Small intestine (tissue), 7 donors: ENCODE measurements around the gene CYP4F3. TPM values are rescaled to one million over a fixed set of nuclear protein-coding genes. Genes with fewer than 3 reads are reported as not detected.

ENCODE experiments used
- DNase-seq, 2 donors: peaks; one replicate each; pipeline versions ENCODE4 v3.0.0 to v3.0.0-alpha.2; 2013
- FAIRE-seq: peaks from 2 replicates; lab custom pipeline; 2012; peaks lifted over from hg19 to GRCh38; lab: Jason Lieb, UNC
- H3K27ac ChIP-seq, 3 donors: one replicate each; pipeline ENCODE4 v1.5.1; 2013; ENCODE audit warnings: low read length in 2 of 3, mild to moderate bottlenecking in 2 of 3, control low read depth in 1 of 3, inconsistent platforms in 1 of 3, low read depth in 1 of 3, moderate library complexity in 1 of 3
- H3K27me3 ChIP-seq, 3 donors: one replicate each; pipeline ENCODE4 v1.6.1; 2013; ENCODE audit warnings: low read length in 3 of 3, inconsistent platforms in 1 of 3; ENCODE audit not compliant: control insufficient read depth in 3 of 3, insufficient read depth in 3 of 3
- H3K36me3 ChIP-seq, 3 donors: one replicate each; pipeline ENCODE4 v1.6.1; 2013; ENCODE audit warnings: low read length in 3 of 3, inconsistent platforms in 1 of 3, low read depth in 1 of 3, mild to moderate bottlenecking in 1 of 3, moderate library complexity in 1 of 3; ENCODE audit not compliant: control insufficient read depth in 3 of 3, insufficient read depth in 2 of 3
- H3K4me1 ChIP-seq, 3 donors: one replicate each; pipeline ENCODE4 v1.6.1; 2013; ENCODE audit warnings: low read length in 2 of 3, inconsistent platforms in 1 of 3, low read depth in 1 of 3, mild to moderate bottlenecking in 1 of 3, moderate library complexity in 1 of 3; ENCODE audit not compliant: control insufficient read depth in 3 of 3, insufficient read depth in 2 of 3
- H3K4me3 ChIP-seq, 3 donors: one replicate each; pipeline ENCODE4 v1.5.1; 2013; ENCODE audit warnings: low read length in 3 of 3, control low read depth in 1 of 3, inconsistent platforms in 1 of 3, low read depth in 1 of 3, mild to moderate bottlenecking in 1 of 3, moderate library complexity in 1 of 3
- H3K9me3 ChIP-seq, 2 donors: one replicate each; pipeline ENCODE4 v1.6.1; 2013; ENCODE audit warnings: low read depth in 1 of 2, low read length in 1 of 2; ENCODE audit not compliant: control insufficient read depth in 2 of 2, insufficient read depth in 1 of 2
- WGBS, 3 donors: extraction: QIAGEN DNeasy Blood & Tissue Kit; methylation state at CpG; one replicate each; pipeline ENCODE4 v1.1.7; 2013; 5-methylcytosine and 5-hydroxymethylcytosine counted together
- polyA plus RNA-seq, 4 donors: library from polyadenylated mRNA; stranded (reverse) in 3 of 4; unstranded in 1 of 4; fragments of 200-250 nt in 3 of 4; fragments of 120-200 nt in 1 of 4; gene quantifications; one replicate each; pipeline versions ENCODE4 v1.2.1 to v1.2.3, GENCODE V29; 2013
- donor health status: healthy with polysubstance abuse.
- donor health status: control.
- donor health status: control.
- donor health status: Bipolar disorder and iron deficiency.
- donor health status: healthy.

Gene CYP4F3
- polyA plus RNA-seq, 4 donors = 2.3 to 15.2 (median 7.9) TPM

GRCh38 chr19:15702534-15702930 lies 61.8 kb downstream of the CYP4F3 start:
- DNase-seq (peak; percentile 91 to 95), FAIRE-seq (no peak)
- Histone ChIP-seq H3K9me3 (no peaks in the 10 kb centered on the region), H3K27me3 (no peaks in the 10 kb centered on the region), H3K4me3 (no peak overlapping the region), H3K4me1 (peaks cover 0 to 9% (median 2%) of the 10 kb centered on the region in 3 donors), H3K27ac (peak overlapping the region; percentile 81 to 89 (median 88)), H3K36me3 (peaks cover 0 to 8% (median 3%) of the 10 kb centered on the region in 3 donors)
- 0 to 6% (median 1%) methylated on average over 7 of the region's 7 CpGs for WGBS, 3 donors

Other genes starting within 250 kb of the CYP4F3 start
- 100 to 1,000 TPM in 1 of 4 donors, 10 to 100 TPM in 3; 40.4 to 134 (median 80.9) TPM for gene AKAP8L, start 221.9 kb upstream of the CYP4F3 start, polyA plus RNA-seq
- 10 to 100 TPM in 3 of 4 donors, 1 to 10 TPM in 1; 7.0 to 19.6 (median 15.5) TPM for gene WIZ, start 190.9 kb upstream of the CYP4F3 start, polyA plus RNA-seq
- 1 to 10 TPM; 1.3 to 8.1 (median 3.0) TPM for gene RASAL3, start 176.4 kb upstream of the CYP4F3 start, polyA plus RNA-seq
- gene PGLYRP2, start 161.4 kb upstream of the CYP4F3 start, polyA plus RNA-seq = under 1 TPM in 1 of 4 donors, not detected in 3; 0.54 TPM
- under 1 TPM in 2 of 4 donors, not detected in 2; 0.09 to 0.15 TPM for gene CYP4F22, start 132.4 kb upstream of the CYP4F3 start, polyA plus RNA-seq
- gene CYP4F8, start 25.7 kb upstream of the CYP4F3 start, polyA plus RNA-seq = not detected
- 100 to 1,000 TPM in 2 of 4 donors, 10 to 100 TPM in 2; 46.9 to 398 (median 186) TPM for gene CYP4F12, start 32.2 kb downstream of the CYP4F3 start, polyA plus RNA-seq
- not detected for gene OR10H2, start 87.1 kb downstream of the CYP4F3 start, polyA plus RNA-seq
- not detected for gene OR10H3, start 97.1 kb downstream of the CYP4F3 start, polyA plus RNA-seq
- gene OR10H5, start 146.8 kb downstream of the CYP4F3 start, polyA plus RNA-seq = not detected
- gene OR10H1, start 174.8 kb downstream of the CYP4F3 start, polyA plus RNA-seq = not detected